MCF 10A (cell line): ENCODE data around the gene ABLIM2. TPM values are rescaled to one million over a fixed set of nuclear protein-coding genes. Genes with fewer than 3 reads are reported as not detected.

Source experiments
- BruUV-seq: library from RNA; stranded (reverse); fragments of 400-500 nt; replicated peaks from 2 replicates; lab custom pipeline; 2021; lab: Mats Ljungman, UMichigan
- CTCF ChIA-PET: fragments of 300-600 bp; sonication (Branson Sonifier 250); formaldehyde crosslinking; extraction: SDS; loops from one replicate; lab custom pipeline; 2021; ENCODE audit warnings: antibody characterized with exemption, inconsistent platforms; lab: Yijun Ruan, JAX
- POLR2A ChIA-PET: fragments of 300-600, 350-650 bp; sonication (Branson Sonifier 250); formaldehyde crosslinking; extraction: SDS; loops from one replicate; lab custom pipeline; 2020; ENCODE audit warnings: antibody characterized with exemption, inconsistent platforms; lab: Yijun Ruan, JAX
- DNase-seq: peaks from one replicate; pipeline ENCODE4 v3.0.0-alpha.2; 2018; ENCODE audit not compliant: unreplicated experiment
- H3K27ac Mint-ChIP-seq: one replicate; pipeline ENCODE4 v1.8.0; 2022; ENCODE audit warnings: mild to moderate bottlenecking, low read depth, mixed read lengths; ENCODE audit not compliant: unreplicated experiment
- H3K27me3 Mint-ChIP-seq: one replicate; pipeline ENCODE4 v1.8.0; 2022; ENCODE audit warnings: mixed read lengths; ENCODE audit not compliant: insufficient read depth, unreplicated experiment
- H3K36me3 Mint-ChIP-seq: one replicate; pipeline ENCODE4 v1.8.0; 2022; ENCODE audit warnings: mild to moderate bottlenecking, moderate library complexity, mixed read lengths; ENCODE audit not compliant: insufficient read depth, unreplicated experiment
- H3K4me1 Mint-ChIP-seq: one replicate; pipeline ENCODE4 v1.8.0; 2022; ENCODE audit warnings: mixed read lengths; ENCODE audit not compliant: insufficient read depth, unreplicated experiment
- H3K4me3 Mint-ChIP-seq: one replicate; pipeline ENCODE4 v1.8.0; 2022; ENCODE audit warnings: mild to moderate bottlenecking, moderate library complexity, mixed read lengths; ENCODE audit not compliant: unreplicated experiment
- H3K9me3 Mint-ChIP-seq: one replicate; pipeline ENCODE4 v1.8.0; 2022; ENCODE audit warnings: mixed read lengths; ENCODE audit not compliant: unreplicated experiment
- intact Hi-C: fragments of 100-400 bp; cut with micrococcal nuclease; formaldehyde crosslinking; loops from 2 replicates; pipeline ENCODE4 v1.14.1; 2022
- total RNA-seq: library from RNA; stranded (reverse); gene quantifications from 2 replicates; pipeline ENCODE4 v1.2.3, GENCODE V29; 2022
- TF ChIP-seq, protein P1 (sequence below): fragments of 200-600 bp; IDR thresholded peaks from one replicate; pipeline ENCODE4 v1.8.0; 2022; ENCODE audit warnings: antibody characterized with exemption, mild to moderate bottlenecking; ENCODE audit not compliant: unreplicated experiment

Gene ABLIM2
- total RNA-seq, 1 experiment from 2014 or later, result 5.3 TPM

DNA sequence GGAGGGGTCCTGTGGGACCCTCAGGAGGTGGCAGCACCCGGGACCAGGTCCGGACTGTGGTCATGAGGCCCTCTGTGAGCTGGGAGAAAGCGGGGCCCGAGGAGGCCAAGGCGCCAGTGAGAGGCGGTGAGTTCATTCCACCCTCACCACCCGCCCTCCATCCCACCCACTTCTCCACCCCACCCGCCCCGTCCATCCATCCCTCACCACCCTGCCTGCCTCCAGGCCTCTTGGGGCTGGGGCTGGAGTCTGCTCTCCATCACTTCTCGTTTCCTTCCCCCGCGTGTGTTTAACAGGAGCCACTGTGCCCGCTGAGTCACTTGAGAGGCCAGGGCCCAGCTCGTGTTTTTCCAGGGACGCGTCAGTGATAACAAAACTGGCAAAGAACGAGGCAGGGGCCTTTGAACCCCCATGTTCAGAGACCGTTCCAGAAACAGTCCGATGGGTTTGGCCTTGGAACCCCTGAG, 46.7 kb upstream of the ABLIM2 start:
- DNase-seq, result no peak
- H3K4me3 Mint-ChIP-seq, result no peak overlapping the region
- no TSS peak for BruUV-seq
- intact Hi-C loops, result no loop called here
- TF ChIP-seq, protein P1, sequence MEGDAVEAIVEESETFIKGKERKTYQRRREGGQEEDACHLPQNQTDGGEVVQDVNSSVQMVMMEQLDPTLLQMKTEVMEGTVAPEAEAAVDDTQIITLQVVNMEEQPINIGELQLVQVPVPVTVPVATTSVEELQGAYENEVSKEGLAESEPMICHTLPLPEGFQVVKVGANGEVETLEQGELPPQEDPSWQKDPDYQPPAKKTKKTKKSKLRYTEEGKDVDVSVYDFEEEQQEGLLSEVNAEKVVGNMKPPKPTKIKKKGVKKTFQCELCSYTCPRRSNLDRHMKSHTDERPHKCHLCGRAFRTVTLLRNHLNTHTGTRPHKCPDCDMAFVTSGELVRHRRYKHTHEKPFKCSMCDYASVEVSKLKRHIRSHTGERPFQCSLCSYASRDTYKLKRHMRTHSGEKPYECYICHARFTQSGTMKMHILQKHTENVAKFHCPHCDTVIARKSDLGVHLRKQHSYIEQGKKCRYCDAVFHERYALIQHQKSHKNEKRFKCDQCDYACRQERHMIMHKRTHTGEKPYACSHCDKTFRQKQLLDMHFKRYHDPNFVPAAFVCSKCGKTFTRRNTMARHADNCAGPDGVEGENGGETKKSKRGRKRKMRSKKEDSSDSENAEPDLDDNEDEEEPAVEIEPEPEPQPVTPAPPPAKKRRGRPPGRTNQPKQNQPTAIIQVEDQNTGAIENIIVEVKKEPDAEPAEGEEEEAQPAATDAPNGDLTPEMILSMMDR, result no peak
- no peaks in the 10 kb centered on the region for H3K9me3 Mint-ChIP-seq
- no peaks in the 10 kb centered on the region for H3K27me3 Mint-ChIP-seq
- peaks cover 4% of the 10 kb centered on the region for H3K36me3 Mint-ChIP-seq
- POLR2A ChIA-PET, result no interaction called here
- no peak overlapping the region for H3K27ac Mint-ChIP-seq
- H3K4me1 Mint-ChIP-seq, result peaks cover 22% of the 10 kb centered on the region
- CTCF ChIA-PET, result interaction anchor here (1.0 kb wide), 1 partner anchor 198 kb away, joined by 3 read pairs; no protein-coding TSS in a partner anchor

- Mint-ChIP-seq H3K9me3 (no peaks in the 10 kb centered on the region), H3K4me3 (no peak overlapping the region), H3K27me3 (no peaks in the 10 kb centered on the region), H3K36me3 (peaks cover 4% of the 10 kb centered on the region), H3K4me1 (peaks cover 22% of the 10 kb centered on the region), H3K27ac (no peak overlapping the region)
- TF ChIP-seq, protein P1, result no peak
- no peak for DNase-seq
- intact Hi-C loops, result no loop called here
- ChIA-PET CTCF (interaction anchor here (1.0 kb wide), 1 partner anchor 199 kb away, joined by 3 read pairs; no protein-coding TSS in a partner anchor), POLR2A (no interaction called here)
- BruUV-seq, result no TSS peak
Observed at GRCh38 chr4:8204576-8205227, 46.1 kb upstream of the ABLIM2 start.

DNA sequence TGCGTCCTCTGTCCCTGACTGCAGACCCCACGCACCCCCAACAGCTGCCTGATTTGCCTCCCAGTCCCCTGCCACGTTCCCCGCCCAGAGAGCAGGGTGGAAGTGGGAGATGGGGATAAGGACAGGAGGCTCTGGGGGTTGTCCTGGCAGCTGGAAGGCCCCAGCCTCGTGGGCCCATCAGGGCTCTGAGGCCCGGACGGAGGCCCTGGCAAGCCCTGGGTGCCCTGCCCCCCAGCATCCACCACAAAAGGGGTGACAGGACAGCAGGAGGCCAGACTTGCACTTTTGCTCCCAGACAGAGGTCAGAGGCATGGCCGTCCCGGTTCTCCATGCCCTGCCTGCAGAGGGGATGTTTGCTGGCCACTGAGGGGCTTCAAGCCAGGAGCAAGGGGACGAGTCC, 45.2 kb upstream of the ABLIM2 start:
- Mint-ChIP-seq H3K4me1 (peaks cover 25% of the 10 kb centered on the region), H3K27ac (no peak overlapping the region), H3K9me3 (no peaks in the 10 kb centered on the region), H3K36me3 (peaks cover 4% of the 10 kb centered on the region), H3K27me3 (no peaks in the 10 kb centered on the region), H3K4me3 (no peak overlapping the region)
- ChIA-PET POLR2A (no interaction called here), CTCF (interaction anchor here (0.8 kb wide), 1 partner anchor 27 kb away, joined by 3 read pairs; no protein-coding TSS in a partner anchor)
- DNase-seq, result no peak
- no TSS peak for BruUV-seq
- TF ChIP-seq, protein P1, result no peak
- intact Hi-C loops, result no loop called here

GRCh38 chr4:8203052-8203401, 44.4 kb upstream of the ABLIM2 start:
- peaks cover 10% of the 10 kb centered on the region for H3K36me3 Mint-ChIP-seq
- POLR2A ChIA-PET, result no interaction called here
- no peaks in the 10 kb centered on the region for H3K9me3 Mint-ChIP-seq
- peaks cover 32% of the 10 kb centered on the region for H3K4me1 Mint-ChIP-seq
- BruUV-seq, result no TSS peak
- intact Hi-C loops, result no loop called here
- CTCF ChIA-PET, result interaction anchor here (0.5 to 0.8 kb wide), 2 partner anchors 26 to 74 kb away, joined by 3 read pairs; no protein-coding TSS in a partner anchor
- H3K27me3 Mint-ChIP-seq, result no peaks in the 10 kb centered on the region
- H3K4me3 Mint-ChIP-seq, result no peak overlapping the region
- H3K27ac Mint-ChIP-seq, result no peak overlapping the region
- DNase-seq, result no peak
- TF ChIP-seq, protein P1, result no peak
